Psoas muscle (tissue), 8 donors: Measurements from ENCODE around the gene TRMT44. TPM values are rescaled to one million over a fixed set of nuclear protein-coding genes. Genes with fewer than 3 reads are reported as not detected.
"Not testable (repeated sequence)": the region's sequence is repeated elsewhere in the genome, so short reads cannot be mapped to it uniquely, and the experiment has no call there.

Experiments used
- ATAC-seq, 4 donors: fragments of 200-7000 bp; cut with Tn5 transposase; one replicate each; pipeline ENCODE4 v1.9.1; 2020; ENCODE audit warnings: moderate library complexity in 3 of 4, mild to moderate bottlenecking in 2 of 4
- DNase-seq, 2 donors: peaks; one replicate each; pipeline ENCODE4 v3.0.0-alpha.2; 2020
- H3K27ac ChIP-seq: fragments of 200-600 bp; one replicate; pipeline ENCODE4 v1.8.0; 2022
- H3K27me3 ChIP-seq, 3 donors: fragments of 200-600 bp in 1 of 3; one replicate each; pipeline versions ENCODE4 v1.6.1 to v1.8.0; 2013 to 2022; ENCODE audit warnings: low read length in 2 of 3, mild to moderate bottlenecking in 2 of 3, moderate library complexity in 1 of 3; ENCODE audit not compliant: insufficient read depth in 3 of 3
- H3K36me3 ChIP-seq, 2 donors: fragments of 200-600 bp in 1 of 2; one replicate each; pipeline versions ENCODE4 v1.6.1 to v1.8.0; 2013 to 2022; ENCODE audit warnings: low read depth in 1 of 2, mild to moderate bottlenecking in 1 of 2, moderate library complexity in 1 of 2; ENCODE audit not compliant: insufficient read depth in 1 of 2
- H3K4me1 ChIP-seq: fragments of 200-600 bp; one replicate; pipeline ENCODE4 v1.8.0; 2022
- H3K4me3 ChIP-seq: fragments of 200-600 bp; one replicate; pipeline ENCODE4 v1.8.0; 2022; ENCODE audit warnings: mild to moderate bottlenecking
- H3K9me3 ChIP-seq: fragments of 200-600 bp; one replicate; pipeline ENCODE4 v1.8.0; 2022
- WGBS, 3 donors: extraction: QIAGEN DNeasy Blood & Tissue Kit; methylation state at CpG; one replicate each; pipeline versions ENCODE4 v1.1.6 to v1.1.7; 2013; 5-methylcytosine and 5-hydroxymethylcytosine counted together
- intact Hi-C, 2 donors: fragments of 100-400 bp; cut with DNase I; formaldehyde crosslinking; loops; one replicate each; pipeline versions ENCODE4 v1.11.0 to v1.14.2; 2022
- polyA plus RNA-seq, 3 donors: library from polyadenylated mRNA; stranded (reverse); fragments of 200-250 nt; gene quantifications; one replicate each; pipeline ENCODE4 v1.2.3, GENCODE V29; 2013
- total RNA-seq, 4 donors: library from RNA; stranded (reverse); fragmentation: NEBNext Ultra II Directional in 2 of 4; extraction: Animal tissue kit (Norgen Biotek cat#: 25700) in 2 of 4; gene quantifications; one replicate each; pipeline versions ENCODE4 v1.2.1 to v1.2.4, GENCODE V29; 2021 to 2023
- TF ChIP-seq, protein P1 (sequence below): fragments of 200-600 bp; IDR thresholded peaks from one replicate; pipeline ENCODE4 v1.8.0; 2022; ENCODE audit warnings: antibody characterized with exemption
- donor health status: healthy with polysubstance abuse.
- donor health status: DM: no; HTN: no; CAD: no; lungs with moderate emphysema.
- donor health status: Bipolar disorder and iron deficiency.
- donor health status: healthy.
- donor health status: DM: yes; HTN: yes; CAD: no.
- donor health status: DM: no; HTN: no; CAD: no.
- donor health status: DM: no; HTN: no; CAD: no.
- donor health status: DM: yes; HTN: yes; CAD: no.

Gene TRMT44
- total and polyA plus RNA-seq, 7 donors, result 3.4 to 9.1 (median 5.4) TPM

DNA sequence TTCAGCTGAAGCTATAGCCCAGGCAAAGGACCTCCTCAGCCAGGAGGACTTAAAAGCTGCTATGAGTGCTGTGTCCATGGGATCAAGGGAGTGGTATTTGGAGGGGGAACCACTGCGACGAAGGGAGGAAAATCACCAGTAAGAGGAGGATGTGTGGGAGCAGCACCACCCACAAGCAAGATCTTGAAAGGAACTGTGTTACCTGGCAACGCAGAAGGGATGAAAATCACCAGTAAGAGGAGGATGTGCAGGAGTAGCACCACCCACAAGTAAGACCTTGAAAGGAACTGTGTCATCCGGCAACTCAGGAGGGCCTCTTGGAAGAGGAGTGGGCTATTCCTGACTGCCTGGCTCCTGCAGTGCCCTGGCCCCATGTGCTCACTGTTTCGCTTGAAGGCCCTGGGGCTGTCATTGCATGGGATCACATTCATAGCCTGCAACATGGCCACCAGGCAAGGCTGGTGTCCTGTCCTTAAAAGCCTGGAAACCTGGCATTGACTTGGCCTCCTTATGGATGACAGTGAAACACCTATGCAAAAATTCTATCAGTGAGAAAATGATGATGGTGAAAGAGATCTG lies 48.3 kb downstream of the TRMT44 start:
- no peak for DNase-seq
- 92 to 94% (median 94%) methylated on average over 5 of the region's 5 CpGs for WGBS, 3 donors
- intact Hi-C loops, result no loop called here

DNA sequence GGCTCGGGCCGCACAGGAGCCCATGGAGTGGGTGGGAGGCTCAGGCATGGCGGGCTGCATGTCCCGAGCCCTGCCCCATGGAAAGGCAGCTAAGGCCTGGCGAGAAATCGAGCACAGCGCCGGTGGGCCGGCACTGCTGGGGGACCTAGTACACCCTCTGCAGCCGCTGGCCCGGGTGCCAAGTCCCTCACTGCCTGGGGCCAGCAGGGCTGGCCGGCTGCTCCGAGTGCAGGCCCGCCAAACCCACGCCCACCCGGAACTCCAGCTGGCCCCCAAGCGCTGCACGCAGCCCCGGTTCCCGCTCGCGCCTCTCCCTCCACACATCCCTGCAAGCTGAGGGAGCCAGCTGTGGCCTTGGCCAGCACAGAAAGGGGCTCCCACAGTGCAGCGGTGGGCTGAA lies 50.9 kb downstream of the TRMT44 start:
- H3K4me3 ChIP-seq, H3K27me3 ChIP-seq, H3K36me3 ChIP-seq, intact Hi-C loops, DNase-seq, H3K27ac ChIP-seq, H3K4me1 ChIP-seq, ATAC-seq, H3K9me3 ChIP-seq: not testable (repeated sequence)
- WGBS, 3 donors, result 82 to 97% (median 90%) methylated on average over 9 to 23 of the region's 23 CpGs

More for the DNA sequence above, 48.3 kb downstream of the TRMT44 start:
- Histone ChIP-seq H3K4me1 (no peaks in the 10 kb centered on the region), H3K27me3 (no peaks in the 10 kb centered on the region), H3K9me3 (no peaks in the 10 kb centered on the region), H3K36me3 (no peaks in the 10 kb centered on the region), H3K4me3 (no peak overlapping the region), H3K27ac (no peak overlapping the region)
- TF ChIP-seq, protein P1, sequence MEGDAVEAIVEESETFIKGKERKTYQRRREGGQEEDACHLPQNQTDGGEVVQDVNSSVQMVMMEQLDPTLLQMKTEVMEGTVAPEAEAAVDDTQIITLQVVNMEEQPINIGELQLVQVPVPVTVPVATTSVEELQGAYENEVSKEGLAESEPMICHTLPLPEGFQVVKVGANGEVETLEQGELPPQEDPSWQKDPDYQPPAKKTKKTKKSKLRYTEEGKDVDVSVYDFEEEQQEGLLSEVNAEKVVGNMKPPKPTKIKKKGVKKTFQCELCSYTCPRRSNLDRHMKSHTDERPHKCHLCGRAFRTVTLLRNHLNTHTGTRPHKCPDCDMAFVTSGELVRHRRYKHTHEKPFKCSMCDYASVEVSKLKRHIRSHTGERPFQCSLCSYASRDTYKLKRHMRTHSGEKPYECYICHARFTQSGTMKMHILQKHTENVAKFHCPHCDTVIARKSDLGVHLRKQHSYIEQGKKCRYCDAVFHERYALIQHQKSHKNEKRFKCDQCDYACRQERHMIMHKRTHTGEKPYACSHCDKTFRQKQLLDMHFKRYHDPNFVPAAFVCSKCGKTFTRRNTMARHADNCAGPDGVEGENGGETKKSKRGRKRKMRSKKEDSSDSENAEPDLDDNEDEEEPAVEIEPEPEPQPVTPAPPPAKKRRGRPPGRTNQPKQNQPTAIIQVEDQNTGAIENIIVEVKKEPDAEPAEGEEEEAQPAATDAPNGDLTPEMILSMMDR, result no peak
- ATAC-seq, result no peak

DNA sequence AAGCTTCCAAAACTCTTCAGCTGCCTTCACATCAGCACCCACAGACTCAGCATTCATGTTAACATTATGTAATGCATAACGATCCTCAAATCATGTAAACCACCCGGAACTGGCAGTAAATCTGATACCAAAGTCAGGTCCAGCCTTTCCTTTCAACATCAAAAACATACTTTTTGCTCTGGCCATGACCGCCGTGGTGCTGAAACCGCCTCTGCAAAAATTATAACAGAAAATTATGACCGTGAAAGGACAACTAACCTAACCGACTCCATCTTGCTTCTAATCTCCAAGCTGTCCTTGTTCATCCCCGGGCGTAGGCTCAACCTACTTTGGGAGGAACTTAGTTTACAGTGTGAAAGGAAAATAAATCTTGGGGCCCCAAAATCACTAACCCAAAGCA lies 51.6 kb downstream of the TRMT44 start:
- intact Hi-C loops, result no loop called here
- H3K36me3 ChIP-seq, result no peaks in the 10 kb centered on the region
- DNase-seq (no peak), ATAC-seq (no peak)
- no peaks in the 10 kb centered on the region for H3K9me3 ChIP-seq
- WGBS, 3 donors, result 56 to 61% (median 60%) methylated on average over 9 of the region's 9 CpGs
- TF ChIP-seq, protein P1, result no peak
- H3K4me3 ChIP-seq, result no peak overlapping the region
- no peaks in the 10 kb centered on the region for H3K27me3 ChIP-seq
- H3K27ac ChIP-seq, result no peak overlapping the region
- H3K4me1 ChIP-seq, result no peaks in the 10 kb centered on the region

DNA sequence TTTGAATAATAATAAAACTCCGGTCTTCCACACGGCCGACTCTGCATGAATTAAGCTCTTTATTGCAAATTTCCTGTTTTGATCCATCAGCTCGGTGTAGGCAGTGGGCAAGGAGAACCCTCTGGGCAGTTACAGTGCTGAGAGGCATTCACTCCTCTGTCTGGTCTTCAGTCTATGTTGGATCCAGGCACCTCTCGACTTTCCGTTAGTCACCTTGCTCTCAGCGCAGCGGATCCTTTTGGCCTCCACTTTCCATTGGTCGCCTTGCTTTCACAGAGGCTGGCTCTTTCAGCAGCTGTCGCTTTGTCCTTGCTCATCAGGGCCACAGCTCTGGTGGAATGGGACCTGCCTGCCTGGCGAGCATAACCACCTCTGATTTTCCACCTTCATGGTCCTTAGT lies 52.9 kb downstream of the TRMT44 start:
- intact Hi-C loops, result no loop called here
- 88 to 89% (median 88%) methylated on average over 11 of the region's 11 CpGs for WGBS, 3 donors
- DNase-seq, result no peak
- H3K36me3 ChIP-seq, result no peaks in the 10 kb centered on the region
- H3K27me3 ChIP-seq, result no peaks in the 10 kb centered on the region
- no peak overlapping the region for H3K27ac ChIP-seq
- ATAC-seq, result no peak
- H3K9me3 ChIP-seq, result no peaks in the 10 kb centered on the region
- no peak overlapping the region for H3K4me3 ChIP-seq
- TF ChIP-seq, protein P1, result no peak
- H3K4me1 ChIP-seq, result no peaks in the 10 kb centered on the region

DNA sequence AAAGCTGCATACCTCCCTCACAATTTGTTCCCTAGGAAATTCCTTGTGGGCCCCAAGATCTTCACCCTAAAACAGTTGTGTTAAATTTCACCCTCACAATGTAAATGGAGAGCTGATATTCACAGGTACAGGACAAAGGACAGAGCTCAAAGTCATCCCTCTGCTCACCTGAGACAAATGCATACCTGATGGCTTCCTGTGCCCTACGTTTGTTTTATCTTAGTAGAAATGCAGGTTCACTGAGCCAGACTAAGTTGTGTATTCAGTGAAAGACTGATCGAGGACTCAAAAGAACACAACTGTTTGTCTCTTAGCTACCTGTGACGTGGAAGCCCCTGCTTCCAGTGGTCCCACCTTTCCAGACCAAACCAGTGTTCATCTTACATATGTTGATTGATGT lies 53.6 kb downstream of the TRMT44 start:
- DNase-seq (no peak), ATAC-seq (no peak)
- H3K4me1 ChIP-seq, result no peaks in the 10 kb centered on the region
- intact Hi-C loops, result no loop called here
- no peaks in the 10 kb centered on the region for H3K36me3 ChIP-seq
- H3K4me3 ChIP-seq, result no peak overlapping the region
- H3K27me3 ChIP-seq, result no peaks in the 10 kb centered on the region
- H3K27ac ChIP-seq, result no peak overlapping the region
- TF ChIP-seq, protein P1, result no peak
- WGBS, 3 donors, result 88 to 94% (median 90%) methylated on average over 3 of the region's 3 CpGs
- no peaks in the 10 kb centered on the region for H3K9me3 ChIP-seq
